Hematopoietic multipotent progenitor cell treated with erythropoietin and hydrocortisone succinate and interleukin-3 and kit ligand, for 4 days (in vitro differentiated cells): ENCODE results near the gene PPP1CA.
A peak's percentile ranks its signal among the peaks of the same experiment; 100 is the strongest.
"Not testable (repeated sequence)": the region's sequence is repeated elsewhere in the genome, so short reads cannot be mapped to it uniquely, and the experiment has no call there.

Source experiments
- DNase-seq: peaks from one replicate; pipeline ENCODE4 v3.0.0-alpha.2; 2015

Gene PPP1CA

GRCh38 chr11:67416416-67417335 lies 15.0 kb upstream of the PPP1CA start:
- peak; percentile 87 for DNase-seq

GRCh38 chr11:67415501-67416304 lies 14.0 kb upstream of the PPP1CA start, which contains the start of gene CARNS1:
CARNS1 (plus strand) TSS chr11:67415678; CDS start chr11:67416200, 522 bp downstream.
- no peak for DNase-seq

- DNase-seq, result peak; percentile 92
Measured at GRCh38 chr11:67413266-67413849, 11.7 kb upstream of the PPP1CA start.

- DNase-seq, result no peak
Measured at GRCh38 chr11:67412495-67413179, 11.0 kb upstream of the PPP1CA start.

DNA sequence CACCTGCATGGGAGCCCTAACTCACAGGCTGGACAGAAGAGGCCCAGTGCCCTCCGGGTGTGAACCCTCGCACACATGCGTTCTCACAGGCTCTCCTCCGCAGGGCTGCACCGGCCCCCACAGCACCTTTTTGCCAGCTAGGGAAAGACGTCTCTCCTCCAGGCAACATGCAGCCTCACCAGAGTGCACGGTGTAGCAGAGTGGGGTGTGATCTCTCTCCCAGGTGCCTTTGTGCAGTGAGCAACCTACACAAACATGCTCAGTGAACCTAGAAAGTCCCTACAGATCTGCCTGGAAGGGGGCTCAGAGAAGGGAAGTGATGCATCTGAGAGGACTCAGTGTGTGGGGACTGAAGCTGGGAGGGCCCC lies 10.1 kb upstream of the PPP1CA start:
- no peak for DNase-seq

GRCh38 chr11:67410984-67411784 lies 9.5 kb upstream of the PPP1CA start:
- no peak for DNase-seq

DNA sequence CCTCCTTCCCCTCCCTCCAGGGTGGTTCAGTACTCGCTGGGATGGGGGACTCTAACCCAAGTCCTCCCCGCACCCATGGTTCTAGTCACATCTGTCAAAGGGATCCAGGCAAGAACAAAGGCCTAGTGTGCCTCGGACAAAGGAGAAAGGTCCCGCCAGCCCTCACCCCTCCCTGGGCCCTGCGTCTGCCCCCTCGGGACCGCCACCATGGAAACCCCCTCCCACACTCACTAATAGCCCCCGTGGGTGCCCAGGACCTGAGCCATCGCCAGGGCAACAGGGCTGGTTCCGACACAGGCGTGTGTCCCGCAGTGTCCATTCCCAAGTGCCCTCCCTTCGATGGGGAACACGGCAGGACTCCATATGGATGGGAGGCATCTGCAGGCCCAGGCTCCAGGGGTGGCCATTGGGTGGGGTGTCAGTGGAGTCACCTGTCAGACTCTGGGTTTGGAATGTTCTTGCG lies 8.7 kb upstream of the PPP1CA start:
- no peak for DNase-seq

- peak; percentile 42 for DNase-seq
Measured at GRCh38 chr11:67409781-67410368, 8.2 kb upstream of the PPP1CA start.

DNA sequence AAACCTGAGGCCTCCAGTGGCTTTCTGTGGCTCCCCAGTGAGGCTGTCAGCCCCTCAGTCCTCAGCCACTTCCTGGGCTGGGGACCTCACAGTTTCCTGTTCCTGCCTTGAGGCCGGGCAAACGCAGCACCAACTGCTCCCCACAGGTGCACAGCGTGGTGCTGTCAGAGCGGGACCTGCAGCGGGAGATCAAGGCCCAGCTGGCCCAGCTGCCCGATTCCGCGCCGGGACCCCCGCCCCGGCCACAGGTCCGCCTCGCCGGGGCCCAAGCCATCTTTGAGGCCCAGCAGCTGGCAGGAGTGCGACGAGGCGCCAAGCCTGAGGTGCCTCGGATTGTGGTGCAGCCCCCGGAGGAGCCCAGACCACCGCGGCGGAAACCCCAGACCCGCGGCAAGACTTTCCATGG lies 7.6 kb upstream of the PPP1CA start:
- DNase-seq, result peak; percentile 85

DNA sequence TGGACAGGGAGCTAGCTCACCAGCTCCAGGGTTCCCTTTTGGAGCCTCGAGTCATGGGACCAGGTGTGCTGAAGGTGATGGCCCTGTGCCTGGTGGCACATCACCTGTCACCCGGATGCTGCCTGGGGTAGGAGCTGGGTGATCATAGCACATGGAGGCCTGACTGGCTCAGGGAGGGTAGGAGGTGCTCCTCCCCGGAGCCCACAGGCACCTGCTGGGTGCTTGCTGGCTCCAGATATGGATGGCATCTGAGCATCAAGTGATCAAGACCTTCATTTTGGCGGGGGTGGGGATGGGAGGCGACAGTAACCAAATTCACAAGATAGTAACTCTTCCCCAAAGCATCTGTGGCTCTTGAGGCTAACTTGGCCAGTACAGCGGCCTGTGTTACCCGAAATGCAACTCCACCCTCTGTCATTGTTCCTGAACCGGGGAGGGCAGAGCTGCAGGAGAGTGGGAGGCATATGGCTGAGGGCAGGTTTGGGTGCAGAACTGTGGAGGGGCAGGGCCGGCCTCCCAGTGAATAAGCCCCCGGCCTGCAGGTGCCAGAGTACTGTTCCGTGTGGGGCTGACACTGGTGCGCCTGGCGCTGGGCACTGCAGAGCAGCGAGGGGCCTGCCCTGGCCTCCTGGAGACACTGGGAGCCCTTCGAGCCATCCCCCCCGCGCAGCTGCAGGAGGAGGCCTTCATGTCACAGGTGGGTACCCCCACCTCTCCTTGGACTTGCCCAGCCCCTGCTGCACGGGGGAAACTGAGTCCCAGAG lies 7.0 kb upstream of the PPP1CA start:
- DNase-seq, result peak; percentile 62

DNA sequence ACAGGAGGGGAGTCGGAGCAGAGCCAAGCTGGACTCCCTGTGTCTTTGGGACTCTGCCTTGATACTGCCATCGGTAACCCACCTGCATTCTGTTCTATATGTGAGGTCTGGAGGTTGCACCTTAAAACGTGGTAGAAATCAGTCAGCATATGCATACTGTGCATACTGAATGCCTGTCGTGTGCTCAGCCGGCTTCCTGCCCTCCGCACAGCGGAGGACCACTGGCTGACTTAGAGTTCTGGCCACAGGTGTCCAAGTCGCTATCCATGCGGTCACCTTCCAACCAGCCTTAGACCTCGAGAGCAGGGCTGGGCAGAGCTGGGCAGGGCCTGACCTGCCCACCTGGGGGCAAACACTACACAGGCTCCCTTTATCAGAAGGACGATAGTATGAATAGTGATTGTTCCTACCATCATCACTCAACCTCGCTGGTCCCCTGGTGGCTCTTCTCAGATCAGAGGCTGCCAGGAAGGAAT lies 6.1 kb upstream of the PPP1CA start:
- no peak for DNase-seq

GRCh38 chr11:67406969-67407687 lies 5.5 kb upstream of the PPP1CA start:
- DNase-seq, result no peak

- DNase-seq, result no peak
Measured at GRCh38 chr11:67406420-67406968, 4.8 kb upstream of the PPP1CA start.

- DNase-seq, result no peak
Measured at GRCh38 chr11:67405688-67406339, 4.2 kb upstream of the PPP1CA start.

DNA sequence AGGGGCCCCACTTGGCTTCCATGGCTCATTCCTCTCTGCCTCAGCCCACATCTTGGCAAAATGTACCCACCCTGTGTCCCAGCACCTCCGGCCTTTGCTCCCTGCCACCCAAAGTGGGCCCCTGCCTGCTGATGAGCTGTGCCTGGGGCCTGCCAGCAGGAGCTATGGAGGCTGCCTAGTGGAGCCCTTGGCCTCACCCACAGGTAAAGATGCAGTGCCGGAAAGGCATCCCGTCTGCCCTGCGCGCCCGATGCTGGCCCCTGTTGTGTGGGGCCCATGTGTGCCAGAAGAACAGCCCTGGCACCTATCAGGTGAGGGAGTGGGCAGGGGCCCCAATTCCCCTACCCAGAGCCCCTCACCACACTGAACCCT lies 3.5 kb upstream of the PPP1CA start:
- no peak for DNase-seq

- no peak for DNase-seq
Measured at GRCh38 chr11:67404515-67405195, 3.0 kb upstream of the PPP1CA start.

GRCh38 chr11:67403085-67403484 lies 1.4 kb upstream of the PPP1CA start:
- not testable (repeated sequence) for DNase-seq

DNA sequence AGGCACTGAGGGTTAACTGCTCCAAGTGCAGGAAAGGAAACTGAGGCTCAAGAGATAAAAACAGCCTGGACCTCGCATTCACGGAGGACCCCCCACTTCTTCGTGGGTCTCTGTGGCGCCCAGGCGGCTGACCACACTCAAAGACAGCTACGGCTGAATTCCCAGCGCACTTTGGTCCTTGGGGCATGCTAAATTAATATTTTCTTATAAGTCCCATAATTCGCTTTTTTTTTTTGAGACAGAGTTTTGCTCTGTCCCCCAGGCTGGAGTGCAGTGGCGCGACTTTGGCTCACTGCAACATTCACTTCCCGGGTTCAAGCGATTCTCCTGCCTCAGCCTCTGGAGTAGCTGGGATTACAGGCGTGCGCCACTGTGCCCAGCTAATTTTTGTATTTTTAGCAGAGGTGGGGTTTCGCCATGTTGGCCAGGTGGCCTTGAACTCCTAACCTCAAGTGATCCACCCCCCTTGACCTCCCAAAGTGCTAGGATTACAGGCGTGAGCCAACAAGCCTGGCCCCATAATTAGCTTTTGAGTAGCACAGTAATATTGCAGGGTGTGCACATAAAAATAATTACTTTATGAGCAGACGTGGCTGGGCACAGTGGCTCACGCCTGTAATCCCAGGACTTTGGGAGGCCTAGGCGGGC lies 658 bp upstream of the PPP1CA start:
- not testable (repeated sequence) for DNase-seq
